SK-N-SH treated with all-trans-retinoic acid at 6 μM for 48 hours (cell line): ENCODE data around the gene BRCA2.

Experiments used
- ARNTL ChIP-seq: fragments of 450-650 bp; formaldehyde crosslinking; IDR thresholded peaks from 2 replicates; pipeline ENCODE4 v1.5.0; 2020; ENCODE audit warnings: low read depth, mild to moderate bottlenecking, moderate library complexity, borderline replicate concordance
- ESRRG ChIP-seq: fragments of 250-450 bp; sonication (Bioruptor Pico); IDR thresholded peaks from 2 replicates; pipeline ENCODE4 v1.6.1; 2021; ENCODE audit warnings: mild to moderate bottlenecking
- OSR1 ChIP-seq: fragments of 250-450 bp; sonication (Bioruptor Pico); IDR thresholded peaks from 2 replicates; pipeline ENCODE4 v1.8.0; 2022; ENCODE audit warnings: moderate library complexity, mild to moderate bottlenecking, inconsistent platforms
- PATZ1 ChIP-seq: fragments of 250-450 bp; sonication (Bioruptor Pico); IDR thresholded peaks from 2 replicates; pipeline ENCODE4 v1.8.0; 2020; ENCODE audit warnings: mild to moderate bottlenecking, moderate library complexity, borderline replicate concordance
- TCF4 ChIP-seq: fragments of 250-450 bp; sonication (Bioruptor Pico); IDR thresholded peaks from 2 replicates; pipeline ENCODE4 v1.8.0; 2021; ENCODE audit warnings: mild to moderate bottlenecking, moderate library complexity, borderline replicate concordance
- TOX ChIP-seq: fragments of 250-450 bp; sonication (Bioruptor Pico); IDR thresholded peaks from 2 replicates; pipeline ENCODE4 v1.8.0; 2021; ENCODE audit warnings: mild to moderate bottlenecking, moderate library complexity, borderline replicate concordance
- ZFP3 ChIP-seq: fragments of 250-450 bp; sonication (Bioruptor Pico); IDR thresholded peaks from 2 replicates; pipeline ENCODE4 v1.5.0; 2020; ENCODE audit warnings: mild to moderate bottlenecking, moderate library complexity
- ZNF565 ChIP-seq: fragments of 450-650 bp; formaldehyde crosslinking; conservative IDR thresholded peaks from 2 replicates; pipeline ENCODE4 v1.5.0; 2020; ENCODE audit warnings: low read depth, mild to moderate bottlenecking, moderate library complexity

DNA sequence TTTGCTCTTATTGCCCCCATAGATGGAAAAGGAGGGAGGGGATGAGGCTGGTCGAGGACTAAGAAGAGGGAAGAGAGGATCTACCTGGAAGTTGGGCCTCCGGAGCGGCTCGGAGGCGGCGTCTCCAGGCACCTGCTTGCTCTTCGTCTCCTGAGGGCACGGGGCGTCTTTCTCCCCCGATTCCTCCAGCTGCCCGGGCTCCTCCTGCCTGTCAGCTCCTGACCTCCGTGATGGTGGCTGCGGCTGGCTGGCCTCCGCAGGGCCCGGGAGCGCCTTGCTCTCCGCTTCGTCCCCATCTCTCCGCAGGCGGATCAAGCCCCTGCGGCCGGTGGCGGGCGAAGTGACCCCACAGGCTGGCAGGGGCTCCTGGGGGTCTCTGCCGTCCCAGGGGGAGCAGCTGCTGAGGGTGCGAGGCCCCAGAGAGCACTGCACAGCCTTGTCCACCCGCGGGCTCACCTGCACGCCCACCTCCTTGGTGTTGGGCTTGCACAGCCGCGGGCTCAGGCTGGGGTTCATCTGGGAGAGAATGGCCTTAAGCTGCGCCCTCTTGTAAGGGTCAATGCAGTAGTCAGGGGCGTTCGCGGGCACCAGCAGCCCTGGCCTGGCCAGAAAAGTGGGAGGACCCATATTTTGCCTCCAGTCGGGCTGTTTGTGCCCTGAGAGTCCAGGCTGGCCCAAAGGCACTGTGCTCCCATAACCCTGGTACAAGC, 4.0 kb upstream of the BRCA2 start:
- TF ChIP-seq OSR1 (CRISPR knock-in tag) (no peak), PATZ1 (CRISPR knock-in tag) (no peak), ZFP3 (CRISPR knock-in tag) (no peak), TOX (CRISPR knock-in tag) (no peak), ARNTL (no peak), ZNF565 (no peak), ESRRG (no peak), TCF4 (no peak)
